ENCODE results near the gene ANKS6.

DNA sequence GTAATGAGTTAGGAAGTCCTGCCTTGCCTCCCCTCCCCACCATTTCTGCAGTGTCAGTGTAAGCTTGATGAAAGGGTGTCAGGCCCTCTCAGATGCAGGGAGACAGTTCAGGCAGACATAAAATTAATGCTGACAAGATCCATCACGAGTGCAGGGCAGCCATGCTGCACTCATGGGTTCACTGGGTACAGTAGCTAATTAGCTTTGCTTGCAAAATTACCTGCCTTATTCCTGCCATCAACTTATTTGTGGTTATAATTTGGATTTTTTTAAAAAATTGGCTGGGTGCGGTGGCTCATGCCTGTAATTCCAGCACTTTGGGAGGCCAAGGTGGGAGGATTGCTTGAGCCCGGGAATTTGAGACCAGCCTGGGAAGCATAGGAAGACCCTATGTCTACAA, 29.1 kb upstream of the ANKS6 start:
- no peak for TF ChIP-seq POLR2A (IDR thresholded peaks at IDR 0.05)
- TF ChIP-seq, protein P1, sequence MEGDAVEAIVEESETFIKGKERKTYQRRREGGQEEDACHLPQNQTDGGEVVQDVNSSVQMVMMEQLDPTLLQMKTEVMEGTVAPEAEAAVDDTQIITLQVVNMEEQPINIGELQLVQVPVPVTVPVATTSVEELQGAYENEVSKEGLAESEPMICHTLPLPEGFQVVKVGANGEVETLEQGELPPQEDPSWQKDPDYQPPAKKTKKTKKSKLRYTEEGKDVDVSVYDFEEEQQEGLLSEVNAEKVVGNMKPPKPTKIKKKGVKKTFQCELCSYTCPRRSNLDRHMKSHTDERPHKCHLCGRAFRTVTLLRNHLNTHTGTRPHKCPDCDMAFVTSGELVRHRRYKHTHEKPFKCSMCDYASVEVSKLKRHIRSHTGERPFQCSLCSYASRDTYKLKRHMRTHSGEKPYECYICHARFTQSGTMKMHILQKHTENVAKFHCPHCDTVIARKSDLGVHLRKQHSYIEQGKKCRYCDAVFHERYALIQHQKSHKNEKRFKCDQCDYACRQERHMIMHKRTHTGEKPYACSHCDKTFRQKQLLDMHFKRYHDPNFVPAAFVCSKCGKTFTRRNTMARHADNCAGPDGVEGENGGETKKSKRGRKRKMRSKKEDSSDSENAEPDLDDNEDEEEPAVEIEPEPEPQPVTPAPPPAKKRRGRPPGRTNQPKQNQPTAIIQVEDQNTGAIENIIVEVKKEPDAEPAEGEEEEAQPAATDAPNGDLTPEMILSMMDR (IDR thresholded peaks at IDR 0.05) = no peak

Measured in upper lobe of left lung (tissue), 4 donors.